Brain microvascular endothelial cell (primary cell): ENCODE measurements around the gene RIPOR3.
"Not testable (repeated sequence)": the region's sequence is repeated elsewhere in the genome, so short reads cannot be mapped to it uniquely, and the experiment has no call there.

Source experiments
- DNase-seq: peaks from one replicate; pipeline ENCODE4 v3.0.0-alpha.2; 2020
- H3K27ac ChIP-seq: fragments of 250-450 bp; sonication (Bioruptor Pico); 2 replicates; pipeline ENCODE4 v1.5.1; 2020; ENCODE audit warnings: mild to moderate bottlenecking, moderate library complexity
- H3K27me3 ChIP-seq: fragments of 250-450 bp; sonication (Bioruptor Pico); replicated peaks from 2 replicates; pipeline ENCODE4 v1.5.1; 2020; ENCODE audit warnings: mild to moderate bottlenecking
- H3K36me3 ChIP-seq: fragments of 250-450 bp; sonication (Bioruptor Pico); replicated peaks from 2 replicates; pipeline ENCODE4 v1.5.1; 2020; ENCODE audit warnings: mild to moderate bottlenecking
- H3K4me3 ChIP-seq: 2 replicates; pipeline ENCODE4 v1.5.1; 2011; ENCODE audit warnings: low read depth, mild to moderate bottlenecking, control low read depth, low read length, moderate library complexity
- in situ Hi-C: cut with HindIII; loops from 2 replicates; pipeline ENCODE4 v1.10.0; 2017; ENCODE audit warnings: low sequenced_read_pairs, low pct_ligation_motif_present
- TF ChIP-seq, protein P1 (sequence below): IDR thresholded peaks from 2 replicates; pipeline ENCODE4 v1.5.1; 2011; ENCODE audit warnings: low read depth, mild to moderate bottlenecking, moderate library complexity, low read length, control low read depth, inconsistent platforms; ENCODE audit errors: missing control alignments

Gene RIPOR3

DNA sequence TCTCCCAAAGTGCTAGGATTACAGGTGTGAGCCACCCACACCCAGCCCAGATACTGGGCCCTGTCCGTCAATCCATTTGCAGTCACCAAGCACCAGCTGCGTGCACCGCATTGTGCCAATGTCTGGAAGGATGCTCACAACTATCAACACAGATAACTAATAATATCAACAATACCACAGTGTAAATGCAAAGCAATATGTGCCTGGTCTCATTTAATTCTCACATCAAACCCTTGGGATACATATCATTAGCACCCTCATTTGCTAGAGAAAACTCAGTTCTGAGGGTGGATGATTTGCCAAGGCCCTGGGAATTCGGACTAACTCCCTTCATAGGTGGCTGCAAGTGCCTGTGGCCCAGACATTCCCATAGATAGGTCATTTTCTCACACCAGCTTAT lies 14.5 kb downstream of the RIPOR3 start:
- in situ Hi-C loops: no loop called here
- H3K36me3 ChIP-seq: no peaks in the 10 kb centered on the region
- TF ChIP-seq, protein P1, sequence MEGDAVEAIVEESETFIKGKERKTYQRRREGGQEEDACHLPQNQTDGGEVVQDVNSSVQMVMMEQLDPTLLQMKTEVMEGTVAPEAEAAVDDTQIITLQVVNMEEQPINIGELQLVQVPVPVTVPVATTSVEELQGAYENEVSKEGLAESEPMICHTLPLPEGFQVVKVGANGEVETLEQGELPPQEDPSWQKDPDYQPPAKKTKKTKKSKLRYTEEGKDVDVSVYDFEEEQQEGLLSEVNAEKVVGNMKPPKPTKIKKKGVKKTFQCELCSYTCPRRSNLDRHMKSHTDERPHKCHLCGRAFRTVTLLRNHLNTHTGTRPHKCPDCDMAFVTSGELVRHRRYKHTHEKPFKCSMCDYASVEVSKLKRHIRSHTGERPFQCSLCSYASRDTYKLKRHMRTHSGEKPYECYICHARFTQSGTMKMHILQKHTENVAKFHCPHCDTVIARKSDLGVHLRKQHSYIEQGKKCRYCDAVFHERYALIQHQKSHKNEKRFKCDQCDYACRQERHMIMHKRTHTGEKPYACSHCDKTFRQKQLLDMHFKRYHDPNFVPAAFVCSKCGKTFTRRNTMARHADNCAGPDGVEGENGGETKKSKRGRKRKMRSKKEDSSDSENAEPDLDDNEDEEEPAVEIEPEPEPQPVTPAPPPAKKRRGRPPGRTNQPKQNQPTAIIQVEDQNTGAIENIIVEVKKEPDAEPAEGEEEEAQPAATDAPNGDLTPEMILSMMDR: no peak

DNA sequence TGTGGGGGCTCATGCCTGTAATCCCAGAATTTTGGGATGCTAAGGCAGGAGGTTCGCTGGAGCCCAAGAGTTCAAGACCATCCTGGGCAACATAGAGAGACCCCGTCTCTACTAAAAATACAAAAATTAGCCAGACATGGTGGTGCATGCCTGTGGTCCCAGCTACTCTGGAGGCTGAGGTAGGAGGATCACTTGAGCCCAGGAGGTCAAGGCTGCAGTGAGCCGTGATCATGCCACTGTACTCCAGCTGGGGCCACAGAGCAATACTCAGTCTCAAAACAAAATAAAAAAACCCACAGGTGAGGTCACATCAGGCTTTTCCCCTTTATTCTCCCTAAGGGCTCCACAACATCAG lies 15.0 kb downstream of the RIPOR3 start:
- H3K4me3 ChIP-seq, H3K36me3 ChIP-seq, H3K27me3 ChIP-seq, DNase-seq, in situ Hi-C loops, H3K27ac ChIP-seq: not testable (repeated sequence)

More for the DNA sequence above, 14.5 kb downstream of the RIPOR3 start:
- H3K4me3 ChIP-seq: no peak overlapping the region
- no peak for DNase-seq
- no peak overlapping the region for H3K27ac ChIP-seq
- H3K27me3 ChIP-seq: no peaks in the 10 kb centered on the region

DNA sequence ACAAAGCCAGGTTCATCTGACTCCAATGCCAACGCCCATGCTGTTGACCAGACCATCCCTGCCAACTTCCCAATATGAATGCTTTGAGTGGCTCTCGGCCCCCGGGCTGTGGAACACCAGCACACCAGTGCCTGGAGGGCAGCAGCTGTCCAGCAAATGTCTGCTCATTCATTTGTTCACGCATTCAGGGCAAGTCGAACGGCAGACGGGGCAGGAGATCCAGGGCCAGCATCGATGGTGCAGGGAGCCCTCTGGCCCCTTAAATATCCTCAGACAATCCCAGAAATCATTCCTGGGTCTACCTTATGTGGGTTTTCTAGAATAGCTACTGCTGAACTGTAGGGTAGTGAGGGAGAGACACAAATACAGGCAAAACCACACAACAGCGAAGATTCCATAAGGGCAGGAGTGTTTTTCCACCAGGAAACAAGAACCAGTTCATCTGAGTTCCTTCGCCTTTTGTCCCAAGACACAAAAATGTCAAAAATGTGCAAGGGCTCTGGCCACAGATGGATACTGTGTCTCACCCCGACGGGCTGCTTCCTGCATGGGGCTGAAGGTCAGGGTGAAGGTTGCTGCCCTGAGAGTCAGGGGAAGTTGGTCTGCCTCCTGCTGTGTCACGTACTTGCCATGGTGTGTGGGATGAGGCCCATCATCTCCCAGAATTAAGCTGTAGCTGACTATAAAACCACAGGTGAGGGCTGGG lies 15.5 kb downstream of the RIPOR3 start:
- Histone ChIP-seq H3K36me3 (no peaks in the 10 kb centered on the region), H3K4me3 (no peak overlapping the region), H3K27me3 (no peaks in the 10 kb centered on the region), H3K27ac (no peak overlapping the region)
- TF ChIP-seq, protein P1: no peak
- in situ Hi-C loops: no loop called here
- no peak for DNase-seq

DNA sequence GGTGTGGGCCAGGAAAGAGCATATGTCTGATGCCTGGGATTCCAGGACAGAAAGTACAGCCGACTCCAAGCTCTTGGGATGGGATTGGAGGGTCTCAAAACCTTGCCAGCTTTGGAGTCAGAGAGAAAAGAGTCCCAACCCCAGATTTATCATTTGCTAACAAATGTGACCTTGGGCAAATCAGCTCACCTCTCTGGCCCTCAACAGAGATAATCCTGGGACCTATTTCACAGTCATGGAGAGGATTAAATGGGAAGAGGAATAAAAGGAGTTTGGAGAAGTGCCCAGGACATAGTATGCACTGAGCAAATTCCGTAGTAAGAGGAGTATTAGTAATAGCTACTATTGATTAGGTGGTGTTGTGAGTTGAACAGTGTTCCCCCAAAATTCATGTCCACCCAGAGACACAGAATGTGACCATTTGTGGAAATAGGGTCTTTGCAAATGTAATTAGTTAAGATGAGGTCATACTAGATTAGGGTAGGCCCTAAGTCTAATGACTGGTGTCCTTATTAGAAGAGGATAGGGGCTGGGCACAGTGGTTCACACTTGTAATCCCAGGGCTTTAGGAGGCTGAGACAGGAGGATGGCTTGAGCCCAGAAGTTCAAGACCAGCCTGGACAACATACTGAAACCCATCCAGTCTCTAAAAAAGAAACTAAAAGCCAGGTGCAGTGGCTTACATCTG lies 17.1 kb downstream of the RIPOR3 start:
- in situ Hi-C loops: no loop called here
- no peak for DNase-seq
- Histone ChIP-seq H3K27ac (no peak overlapping the region), H3K27me3 (no peaks in the 10 kb centered on the region), H3K36me3 (no peaks in the 10 kb centered on the region), H3K4me3 (no peak overlapping the region)
- TF ChIP-seq, protein P1: no peak

DNA sequence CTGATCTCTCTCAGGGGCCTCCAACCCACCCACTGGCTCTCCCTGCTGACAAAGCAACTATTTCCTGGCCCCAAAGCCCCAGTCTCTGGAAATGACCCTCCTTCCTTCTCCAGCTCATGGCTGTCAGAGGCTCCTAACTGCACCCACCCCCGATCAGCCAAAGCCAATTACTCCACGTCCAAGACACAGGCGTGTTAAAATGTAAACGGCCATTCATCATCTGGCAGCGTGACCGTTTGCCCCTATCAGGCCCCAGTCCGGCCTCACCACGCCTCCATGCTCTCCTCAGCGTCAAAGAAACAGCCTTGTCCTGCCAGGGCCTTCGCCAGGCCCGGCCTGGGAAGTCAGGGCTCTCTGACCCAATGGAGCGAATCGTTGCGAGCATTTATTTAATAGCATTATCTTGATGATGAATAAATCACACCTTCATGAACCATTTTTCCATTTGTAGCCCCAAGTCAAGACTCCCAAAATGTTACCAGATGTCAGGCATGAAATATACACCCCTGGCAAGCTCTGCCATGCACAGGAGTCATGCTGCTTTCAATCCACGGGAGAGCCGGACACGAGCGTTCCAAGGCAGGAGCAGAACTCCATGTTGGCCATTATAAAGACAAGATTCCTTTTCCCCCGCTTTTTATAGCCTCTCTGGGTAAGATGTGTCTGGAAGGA lies 17.7 kb downstream of the RIPOR3 start:
- H3K27ac ChIP-seq: no peak overlapping the region
- no peaks in the 10 kb centered on the region for H3K36me3 ChIP-seq
- in situ Hi-C loops: no loop called here
- no peaks in the 10 kb centered on the region for H3K27me3 ChIP-seq
- TF ChIP-seq, protein P1: no peak
- H3K4me3 ChIP-seq: no peak overlapping the region
- DNase-seq: no peak

GRCh38 chr20:50673146-50673465 lies 18.2 kb downstream of the RIPOR3 start:
- H3K4me3 ChIP-seq: no peak overlapping the region
- in situ Hi-C loops: no loop called here
- DNase-seq: no peak
- TF ChIP-seq, protein P1: no peak
- H3K27me3 ChIP-seq: no peaks in the 10 kb centered on the region
- H3K36me3 ChIP-seq: no peaks in the 10 kb centered on the region
- H3K27ac ChIP-seq: no peak overlapping the region
